Stimulated activated CD4-positive, alpha-beta T cell treated with anti-CD3 and anti-CD28 coated beads, TNF-alpha, amount 100 ng/mL, for 24 hours (primary cell): ENCODE results near the gene MYH9.
A peak's percentile ranks its signal among the peaks of the same experiment; 100 is the strongest.

Experiments
- DNase-seq, 3 experiments: peaks; one replicate each; pipeline ENCODE4 v3.0.0-alpha.2; 2020; ENCODE audit warnings: low read depth in 3 of 3

The MYH9 gene

DNA sequence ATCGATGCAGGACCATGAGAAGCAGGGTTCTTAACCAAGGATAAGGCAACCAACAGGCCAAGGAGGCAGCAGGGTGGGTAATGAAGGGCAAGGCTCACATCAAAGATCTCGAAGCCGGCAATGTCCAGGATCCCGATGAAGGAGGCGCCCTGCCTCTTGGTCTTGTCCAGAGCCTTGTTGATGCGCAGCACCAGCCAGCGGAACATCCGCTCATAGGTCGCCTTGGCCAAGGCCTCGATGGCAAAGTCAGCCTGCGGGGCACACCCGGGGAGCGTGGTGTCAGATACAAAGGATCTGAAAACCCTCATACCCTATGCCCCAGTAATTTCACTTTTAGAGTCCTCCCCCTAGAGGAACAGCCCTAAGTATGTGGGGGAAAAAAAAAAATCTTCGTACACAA lies 71.3 kb downstream of the MYH9 start:
- no peak for DNase-seq

- no peak for DNase-seq
Measured at GRCh38 chr22:36315325-36315724, 72.4 kb downstream of the MYH9 start.

GRCh38 chr22:36311386-36312085 lies 76.2 kb downstream of the MYH9 start:
- DNase-seq: no peak

- DNase-seq: no peak
Measured at GRCh38 chr22:36308880-36309279, 78.9 kb downstream of the MYH9 start.

- no peak for DNase-seq
Measured at GRCh38 chr22:36306227-36306626, 81.5 kb downstream of the MYH9 start.

DNA sequence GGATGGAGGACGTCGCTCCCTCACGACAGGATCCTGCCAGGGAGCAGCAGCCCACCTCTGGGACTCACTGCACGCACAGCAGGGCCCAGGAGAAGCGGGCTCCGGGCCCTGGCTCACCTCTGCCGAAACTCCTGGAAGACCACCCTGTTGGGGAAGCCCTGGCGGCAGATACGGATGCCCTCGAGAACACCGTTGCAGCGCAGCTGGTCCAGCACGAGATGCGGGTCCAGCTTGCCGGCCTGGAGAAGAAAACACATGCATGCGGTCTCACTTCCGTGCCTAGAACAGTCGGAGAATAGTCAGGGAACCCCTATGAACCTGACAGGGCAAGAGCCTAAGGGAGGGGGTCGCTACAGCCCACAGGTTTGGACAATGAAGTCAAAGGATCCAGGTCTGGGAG lies 82.0 kb downstream of the MYH9 start:
- no peak for DNase-seq

DNA sequence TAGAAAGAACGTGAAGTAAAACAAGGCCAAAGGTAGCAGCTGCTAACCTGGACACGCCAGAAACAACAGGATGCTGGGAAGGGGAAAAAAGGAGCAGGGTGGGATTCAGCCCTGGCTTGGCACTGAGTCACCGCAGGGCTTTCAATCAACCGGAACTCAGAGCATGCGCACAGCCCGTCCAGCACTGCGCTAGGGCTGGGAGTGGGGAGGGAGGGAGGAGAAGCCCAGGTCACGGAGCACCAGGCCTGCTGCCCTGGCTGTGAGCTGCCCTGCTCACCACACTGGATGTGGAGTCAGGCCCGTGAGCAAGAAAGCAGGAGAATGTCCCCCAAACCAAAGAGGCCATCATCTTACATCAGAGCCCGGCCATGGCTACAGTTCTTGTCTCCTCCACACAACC lies 83.3 kb downstream of the MYH9 start:
- no peak for DNase-seq

DNA sequence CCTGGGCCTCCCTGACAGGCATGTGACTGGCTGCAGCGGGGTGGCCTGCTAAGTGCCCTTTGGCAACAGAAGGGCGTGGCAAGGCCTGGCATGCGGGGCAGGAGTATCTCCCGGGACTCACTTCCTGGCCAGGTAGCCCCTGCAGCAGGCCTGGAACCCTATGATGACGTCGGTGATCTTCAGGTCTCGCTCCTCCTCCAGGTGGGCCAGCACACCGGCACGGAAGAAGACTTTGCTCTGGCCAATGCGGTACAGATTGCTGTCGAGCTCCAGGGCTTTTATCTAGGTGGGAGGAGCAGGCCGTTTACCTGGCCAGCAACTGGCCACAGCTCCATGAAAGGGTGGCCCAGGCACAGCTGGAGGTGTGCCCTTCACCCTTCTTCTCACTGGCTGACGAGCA lies 83.9 kb downstream of the MYH9 start:
- DNase-seq: no peak

GRCh38 chr22:36303115-36303467 lies 84.7 kb downstream of the MYH9 start:
- DNase-seq: no peak

- DNase-seq: no peak
Measured at GRCh38 chr22:36302439-36303114, 85.2 kb downstream of the MYH9 start.

- no peak for DNase-seq
Measured at GRCh38 chr22:36301851-36302250, 85.9 kb downstream of the MYH9 start.

DNA sequence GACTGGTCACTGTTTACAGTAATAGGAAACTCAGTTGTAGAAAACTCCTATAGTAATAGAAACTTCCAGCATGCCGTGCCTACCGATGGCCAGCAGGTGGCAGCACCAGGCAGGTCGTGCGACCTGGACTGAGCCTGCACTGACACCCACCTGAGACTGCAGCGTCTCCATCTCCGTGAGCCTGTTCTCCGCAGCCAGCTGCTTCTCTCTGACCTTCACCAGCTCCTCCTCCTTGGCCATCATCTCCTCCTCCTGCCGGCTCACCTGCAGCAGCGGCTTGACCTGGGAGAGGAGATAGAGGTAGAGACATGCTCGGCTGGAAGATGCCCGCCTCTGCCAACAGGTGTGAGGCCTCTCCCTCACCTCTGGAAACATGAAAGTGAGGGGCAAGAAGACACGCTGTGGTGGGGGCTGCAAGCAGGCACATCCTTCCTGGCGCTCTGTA lies 86.4 kb downstream of the MYH9 start:
- peak; percentile 65 to 78 (median 77) for DNase-seq

- no peak for DNase-seq
Measured at GRCh38 chr22:36300396-36301212, 87.2 kb downstream of the MYH9 start.

DNA sequence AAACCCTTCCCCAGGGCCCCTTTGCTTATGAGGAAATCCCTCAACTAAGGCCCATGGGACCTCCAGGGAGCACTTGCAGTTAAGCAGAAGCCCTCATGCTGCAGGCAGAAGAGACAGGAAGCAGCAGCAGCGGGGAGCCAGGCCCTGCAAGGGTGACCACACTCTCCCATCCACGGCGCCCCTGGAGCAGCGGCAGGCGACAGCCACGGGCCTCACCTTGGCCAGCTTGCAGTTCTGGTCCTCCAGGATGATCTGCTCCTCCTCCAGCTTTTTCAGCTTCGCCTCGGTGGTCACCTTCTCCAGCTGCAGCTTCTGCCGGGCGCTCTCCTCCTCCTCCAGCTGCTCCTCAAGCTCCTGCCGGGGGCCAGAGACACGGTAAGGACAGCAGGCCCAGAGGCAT lies 87.9 kb downstream of the MYH9 start:
- DNase-seq: no peak

DNA sequence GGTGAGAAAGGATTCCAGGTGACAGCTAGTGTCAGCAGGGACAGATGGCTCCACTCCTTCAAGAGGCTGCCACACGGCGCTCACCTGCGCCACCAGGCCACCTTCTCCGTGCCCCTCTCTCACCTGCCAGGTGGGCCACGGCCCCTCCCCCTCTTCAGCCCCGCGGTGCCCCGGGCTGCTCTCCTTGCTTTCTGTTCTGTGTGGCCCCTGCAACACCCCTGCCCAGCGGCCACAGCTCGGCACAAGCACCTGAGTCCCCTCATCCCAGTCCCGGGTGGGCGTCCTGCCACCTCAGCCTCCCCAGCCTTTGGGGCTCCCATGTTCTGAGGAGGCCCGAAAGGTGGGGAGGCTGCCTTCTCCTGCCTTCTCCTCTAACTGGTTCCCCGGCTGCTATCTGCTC lies 88.5 kb downstream of the MYH9 start:
- no peak for DNase-seq

GRCh38 chr22:36298601-36299000 lies 89.2 kb downstream of the MYH9 start:
- no peak for DNase-seq

DNA sequence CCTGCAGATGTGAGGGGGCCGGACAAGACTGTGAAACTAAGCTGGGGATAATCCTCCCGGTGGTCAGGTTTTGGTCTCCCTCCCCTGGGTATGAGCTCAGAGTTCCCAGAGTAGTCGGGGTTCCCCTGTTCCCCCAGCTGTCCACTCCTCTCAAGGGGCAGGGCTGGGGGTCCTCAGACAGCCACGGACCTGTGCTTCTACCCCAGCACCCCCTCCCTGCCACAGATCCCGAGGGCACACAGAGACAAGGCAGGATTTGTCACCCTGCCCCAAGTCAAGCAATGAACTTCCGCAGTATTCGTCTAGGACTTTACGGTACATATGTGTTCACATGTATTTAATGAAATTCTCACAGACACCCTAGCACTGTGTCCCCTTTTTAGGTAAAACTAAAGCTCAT lies 89.6 kb downstream of the MYH9 start:
- no peak for DNase-seq

DNA sequence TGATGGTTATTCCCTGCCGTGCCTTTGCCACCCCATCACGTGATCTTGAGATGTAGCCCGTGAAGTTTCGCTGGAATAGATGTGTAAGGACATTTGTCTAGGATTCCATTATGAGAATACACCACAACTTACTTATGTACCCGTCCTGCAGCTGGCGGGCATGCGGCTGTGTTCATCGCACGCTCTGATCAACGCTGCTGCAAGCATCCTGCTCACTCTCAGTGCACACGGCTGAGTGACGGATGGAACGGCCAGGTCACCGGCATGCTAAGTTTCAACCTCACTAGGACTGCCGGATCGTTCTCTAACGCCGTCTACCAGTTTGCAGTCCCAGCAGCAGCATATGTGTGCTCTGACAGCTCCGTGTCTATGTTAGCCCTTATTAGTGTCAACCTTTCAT lies 90.2 kb downstream of the MYH9 start:
- DNase-seq: no peak

GRCh38 chr22:36296690-36297089 lies 91.1 kb downstream of the MYH9 start:
- DNase-seq: no peak

DNA sequence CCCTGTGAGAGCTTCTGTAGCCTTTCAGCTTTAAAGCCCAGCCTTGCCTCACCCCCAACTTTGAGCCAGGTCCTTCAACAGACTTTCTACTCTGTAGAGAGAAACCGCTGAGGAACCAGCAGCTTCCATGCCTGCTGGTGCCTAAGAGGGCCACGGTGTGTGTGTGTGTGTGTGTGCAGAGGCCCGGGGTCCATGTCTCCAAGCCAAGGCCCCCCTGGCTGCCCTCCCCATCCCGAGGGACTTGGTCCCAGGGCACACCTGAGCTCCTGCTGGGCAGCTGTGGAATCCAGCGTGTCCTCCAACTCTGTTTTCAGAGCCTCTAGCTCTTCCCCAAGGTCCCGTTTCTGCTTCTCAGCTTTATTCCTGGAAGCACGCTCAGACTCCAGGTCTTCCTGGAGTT lies 92.5 kb downstream of the MYH9 start:
- no peak for DNase-seq

DNA sequence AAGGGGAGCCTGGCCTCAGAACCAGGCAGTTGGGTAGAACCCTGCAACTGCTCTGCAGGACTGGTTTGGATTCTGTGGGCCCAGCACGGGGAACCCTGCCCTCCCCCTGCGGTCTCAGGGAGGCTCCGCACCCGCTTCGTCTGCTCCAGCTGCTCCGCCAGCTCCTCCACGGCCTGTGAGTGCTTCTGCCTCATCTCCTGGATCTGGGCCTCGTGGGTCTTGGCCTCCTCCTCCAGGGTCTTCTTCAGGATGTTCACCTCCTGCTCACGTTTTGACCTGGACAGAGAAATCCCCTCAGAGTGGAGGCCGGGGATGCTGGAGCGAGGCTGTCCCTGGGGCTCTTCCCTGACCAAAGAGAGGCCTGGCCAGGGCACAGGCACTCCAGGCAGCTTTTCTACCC lies 93.0 kb downstream of the MYH9 start:
- DNase-seq: no peak

- DNase-seq: no peak
Measured at GRCh38 chr22:36294293-36294620, 93.5 kb downstream of the MYH9 start.
